HG03469 (cell line): Measurements from ENCODE around the gene CLMN.
"Not testable (repeated sequence)": the region's sequence is repeated elsewhere in the genome, so short reads cannot be mapped to it uniquely, and the experiment has no call there.

ENCODE experiments used
- ATAC-seq: cut with Tn5 transposase; IDR thresholded peaks from one replicate; pipeline ENCODE4 v1.9.1; 2021; ENCODE audit warnings: mild to moderate bottlenecking, moderate library complexity, moderate number of reproducible peaks; ENCODE audit not compliant: unreplicated experiment

Gene CLMN

GRCh38 chr14:95225251-95225887, 94.3 kb downstream of the CLMN start:
- no peak for ATAC-seq

- ATAC-seq: no peak
These were observed 96.8 kb downstream of the CLMN start for GRCh38 chr14:95222870-95223398.

GRCh38 chr14:95222151-95222631, 97.5 kb downstream of the CLMN start:
- ATAC-seq: no peak

GRCh38 chr14:95221531-95221930, 98.2 kb downstream of the CLMN start:
- no peak for ATAC-seq

- ATAC-seq: no peak
These were observed 99.0 kb downstream of the CLMN start for GRCh38 chr14:95220663-95221231.

- ATAC-seq: no peak
These were observed 101.1 kb downstream of the CLMN start for GRCh38 chr14:95218472-95219193.

GRCh38 chr14:95218006-95218405, 101.7 kb downstream of the CLMN start:
- no peak for ATAC-seq

DNA sequence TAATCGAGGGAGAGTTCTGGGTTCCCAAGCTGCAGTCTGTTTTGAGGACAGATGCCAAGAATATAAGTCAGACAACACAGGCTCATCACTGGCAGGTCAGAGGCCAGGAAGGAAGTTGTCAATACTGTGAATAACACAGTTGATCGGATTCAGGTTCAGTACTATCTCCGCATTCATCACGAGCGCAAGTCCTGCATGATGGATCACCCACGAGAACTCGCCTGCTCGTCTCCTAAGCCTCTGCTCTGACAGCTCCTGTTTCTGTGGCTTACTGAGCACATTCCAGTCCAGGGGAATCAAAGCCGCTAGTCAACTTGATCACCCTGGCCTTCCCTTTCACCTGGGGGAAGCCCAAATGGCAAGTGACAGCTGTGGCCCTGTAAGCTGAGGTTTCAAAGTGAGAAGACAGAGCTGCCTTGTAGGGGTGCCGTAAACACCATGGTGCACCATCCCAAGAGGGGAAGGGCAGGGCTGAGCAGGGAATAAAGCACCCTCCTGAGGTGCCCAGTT, 102.3 kb downstream of the CLMN start:
- ATAC-seq: no peak

- ATAC-seq: no peak
These were observed 103.7 kb downstream of the CLMN start for GRCh38 chr14:95216008-95216407.

DNA sequence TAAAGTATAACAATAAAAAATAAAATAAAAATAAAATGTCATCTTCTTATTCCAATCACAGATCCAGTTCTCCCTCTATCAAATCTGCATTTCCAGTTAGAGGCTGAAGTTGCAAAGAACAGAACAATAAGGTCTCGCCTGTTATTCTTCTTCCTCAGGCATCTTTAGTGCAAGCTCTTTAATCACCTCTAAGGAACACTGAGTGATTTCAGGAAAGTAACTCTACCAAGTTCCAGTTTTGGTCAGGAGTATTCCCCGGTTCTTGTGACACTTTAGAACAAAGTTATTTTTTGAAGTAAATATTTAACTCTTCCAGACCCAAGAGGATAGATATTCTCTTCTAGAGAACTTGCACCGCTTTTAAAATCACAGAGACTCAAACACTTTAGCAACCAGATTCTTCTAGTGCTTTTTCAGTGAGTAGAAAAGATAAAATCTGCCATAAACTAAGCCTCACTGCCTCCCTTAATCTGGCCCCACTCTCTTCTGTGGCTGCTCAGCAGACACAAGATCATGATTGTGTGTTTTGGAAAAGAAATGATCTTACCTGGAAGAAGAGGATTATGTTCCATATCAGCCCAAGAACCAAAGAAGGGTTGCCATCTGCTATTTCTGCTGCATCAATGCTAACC, 104.5 kb downstream of the CLMN start:
- no peak for ATAC-seq

DNA sequence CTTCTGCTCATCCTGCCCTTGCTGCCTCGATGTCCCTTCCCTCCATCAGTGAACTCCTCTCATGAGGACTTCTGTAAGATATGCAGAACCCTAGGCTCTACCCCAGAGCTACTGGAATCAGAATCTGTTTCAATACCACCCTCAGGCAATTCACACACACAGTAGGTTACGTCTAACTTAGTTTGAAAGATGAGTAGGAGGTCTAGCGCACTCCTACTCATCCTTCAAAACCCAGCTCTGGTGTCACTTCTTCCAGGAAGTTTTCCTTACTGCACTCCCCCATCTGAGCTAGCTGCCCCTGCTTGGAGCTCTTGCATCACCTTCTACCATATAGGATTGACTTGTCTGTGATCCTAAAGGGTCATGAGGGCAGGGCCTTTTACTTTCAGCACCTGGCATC, 105.9 kb downstream of the CLMN start:
- no peak for ATAC-seq

DNA sequence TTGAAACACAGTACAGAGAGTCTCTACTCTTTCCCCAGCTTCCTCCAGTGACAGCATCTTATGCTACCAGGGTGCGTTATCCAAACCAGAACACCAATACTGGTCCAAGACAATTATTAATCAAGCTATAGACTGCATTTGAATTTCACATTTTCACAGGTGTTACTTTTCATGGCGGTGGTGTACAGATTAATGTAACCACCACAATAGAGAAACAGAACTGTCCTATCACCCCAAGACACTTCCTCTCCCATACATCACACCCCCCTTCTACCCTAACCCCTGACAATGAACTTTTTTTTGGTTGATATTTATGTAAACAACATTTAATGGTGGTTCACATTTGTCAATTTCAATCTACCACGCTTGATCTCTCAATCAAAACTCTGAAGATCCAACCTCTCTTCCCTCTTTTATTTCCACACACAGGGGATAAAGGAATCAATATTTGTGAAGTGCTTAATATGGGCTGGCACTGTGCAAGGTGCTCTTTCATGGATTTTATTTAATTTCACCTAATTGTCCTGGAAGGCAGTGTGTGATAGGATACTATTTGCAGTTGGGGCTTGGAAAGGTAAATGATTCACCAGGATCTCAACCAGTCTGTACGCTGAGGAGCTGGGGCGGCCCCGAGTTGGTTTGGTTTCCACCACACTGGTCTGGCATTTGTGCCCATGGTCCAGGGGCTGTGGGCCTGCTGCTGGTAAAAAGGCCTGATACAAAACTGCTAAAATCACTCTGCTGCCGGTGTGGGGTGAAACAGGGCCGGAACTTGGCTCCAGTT, 107.8 kb downstream of the CLMN start:
- ATAC-seq: no peak

DNA sequence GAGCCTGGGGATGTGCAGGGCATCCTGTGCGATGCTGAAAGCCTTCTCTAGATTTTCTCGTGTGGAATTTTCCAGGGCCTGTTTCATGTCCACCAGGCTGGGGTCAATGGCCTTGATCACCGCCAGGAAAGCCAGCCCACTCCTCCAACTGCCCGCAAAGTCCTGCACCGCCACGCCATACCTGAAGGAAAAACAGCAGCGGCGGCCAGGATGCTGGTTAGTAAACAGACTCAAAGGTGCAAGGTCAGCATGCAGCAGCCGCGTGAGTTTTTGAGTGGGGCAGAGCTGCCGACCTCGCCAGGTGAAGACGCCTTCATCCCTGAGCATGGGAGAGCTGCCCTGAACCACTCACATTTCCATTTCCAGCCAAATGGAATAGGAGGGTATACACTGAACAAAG, 109.0 kb downstream of the CLMN start:
- ATAC-seq: no peak

GRCh38 chr14:95208598-95208997, 111.1 kb downstream of the CLMN start:
- no peak for ATAC-seq

DNA sequence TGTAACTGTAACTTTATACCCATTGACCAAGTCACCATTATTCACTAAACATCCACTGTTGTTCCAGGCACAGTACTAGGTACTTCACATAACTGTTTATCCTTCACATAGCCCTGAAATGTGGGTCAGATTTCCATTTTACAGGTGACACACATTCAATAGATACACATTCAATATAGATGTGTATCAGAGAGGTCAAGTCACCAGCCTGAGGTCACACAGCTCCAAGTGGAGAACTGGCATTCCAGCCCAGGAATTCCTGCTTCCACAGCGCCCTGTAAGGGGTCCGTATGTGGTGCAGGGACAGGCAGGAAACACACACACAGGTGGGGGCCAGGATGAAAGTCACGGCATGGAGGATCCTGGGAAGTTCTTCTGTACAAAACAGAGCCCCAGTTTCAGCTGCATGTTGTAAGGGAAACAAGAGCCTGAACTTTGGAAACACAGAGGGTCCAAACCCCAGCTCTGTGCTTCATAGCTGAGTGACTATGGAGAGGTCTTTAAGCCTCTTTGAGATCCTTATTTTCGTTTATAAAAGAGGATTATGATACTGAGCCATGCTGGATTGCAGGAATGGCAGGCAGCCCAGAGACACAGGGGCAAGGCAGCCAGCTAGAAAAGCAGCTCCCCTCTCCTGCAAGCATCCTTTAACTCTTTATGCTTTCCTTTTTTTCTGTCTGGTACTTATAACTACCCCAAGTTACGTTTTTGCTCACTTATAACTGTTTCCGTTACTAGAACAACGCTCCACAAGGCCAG, 112.1 kb downstream of the CLMN start:
- no peak for ATAC-seq

GRCh38 chr14:95206534-95206933, 113.2 kb downstream of the CLMN start:
- no peak for ATAC-seq

GRCh38 chr14:95204705-95205104, 115.0 kb downstream of the CLMN start:
- no peak for ATAC-seq

- not testable (repeated sequence) for ATAC-seq
These were observed 118.0 kb downstream of the CLMN start for GRCh38 chr14:95201745-95202144.

- no peak for ATAC-seq
These were observed 119.3 kb downstream of the CLMN start for GRCh38 chr14:95200404-95200803.
